Dedifferentiated amniotic fluid mesenchymal stem cell (primary cell): ENCODE data around the gene CPN2.

Experiments used
- DNase-seq: peaks from one replicate; pipeline ENCODE4 v3.0.0-alpha.2; 2016; ENCODE audit errors: extremely low spot score

CPN2 gene

GRCh38 chr3:194351080-194351672, at the start of gene CPN2:
Gene CPN2 (minus strand): TSS chr3:194351328. CDS start chr3:194342702, 8,626 bp downstream.
- no peak for DNase-seq

- DNase-seq: no peak
Measured at GRCh38 chr3:194399874-194400411, 48.8 kb upstream of the CPN2 start.

- no peak for DNase-seq
Measured at GRCh38 chr3:194399166-194399565, 48.0 kb upstream of the CPN2 start, which contains the start of gene GP5. Gene GP5 (minus strand): TSS chr3:194399266. CDS start chr3:194398282, 984 bp downstream.

- no peak for DNase-seq
Measured at GRCh38 chr3:194397757-194398312, 46.7 kb upstream of the CPN2 start.

- no peak for DNase-seq
Measured at GRCh38 chr3:194396859-194397756, 46.0 kb upstream of the CPN2 start.

- DNase-seq: no peak
Measured at GRCh38 chr3:194396539-194396858, 45.4 kb upstream of the CPN2 start.

GRCh38 chr3:194395778-194396538, 44.8 kb upstream of the CPN2 start:
- no peak for DNase-seq

- no peak for DNase-seq
Measured at GRCh38 chr3:194395212-194395611, 44.1 kb upstream of the CPN2 start.

GRCh38 chr3:194392576-194392975, 41.4 kb upstream of the CPN2 start:
- no peak for DNase-seq

GRCh38 chr3:194390835-194391234, 39.7 kb upstream of the CPN2 start:
- no peak for DNase-seq

GRCh38 chr3:194389269-194389668, 38.1 kb upstream of the CPN2 start:
- no peak for DNase-seq

- DNase-seq: no peak
Measured at GRCh38 chr3:194387926-194388418, 36.8 kb upstream of the CPN2 start.

- no peak for DNase-seq
Measured at GRCh38 chr3:194387276-194387675, 36.1 kb upstream of the CPN2 start.

- DNase-seq: no peak
Measured at GRCh38 chr3:194386648-194387047, 35.5 kb upstream of the CPN2 start.

- DNase-seq: no peak
Measured at GRCh38 chr3:194386066-194386465, 34.9 kb upstream of the CPN2 start.

GRCh38 chr3:194384569-194385001, 33.5 kb upstream of the CPN2 start:
- DNase-seq: no peak

- DNase-seq: no peak
Measured at GRCh38 chr3:194384156-194384555, 33.0 kb upstream of the CPN2 start.

GRCh38 chr3:194383276-194383940, 32.3 kb upstream of the CPN2 start:
- DNase-seq: no peak

- no peak for DNase-seq
Measured at GRCh38 chr3:194382892-194383223, 31.7 kb upstream of the CPN2 start.

GRCh38 chr3:194382196-194382891, 31.2 kb upstream of the CPN2 start:
- no peak for DNase-seq

GRCh38 chr3:194381460-194381875, 30.3 kb upstream of the CPN2 start:
- DNase-seq: no peak
